IPS-18a (cell line): Measurements from ENCODE around the gene HS6ST1.

Source experiments
- H3K27ac ChIP-seq: one replicate; pipeline ENCODE4 v1.5.1; 2013; ENCODE audit warnings: low read length
- H3K27me3 ChIP-seq: one replicate; pipeline ENCODE4 v1.6.1; 2013; ENCODE audit warnings: mild to moderate bottlenecking, low read length; ENCODE audit not compliant: control insufficient read depth, insufficient read depth
- H3K36me3 ChIP-seq: one replicate; pipeline ENCODE4 v1.6.1; 2013; ENCODE audit warnings: low read depth, low read length; ENCODE audit not compliant: control insufficient read depth
- H3K4me1 ChIP-seq: one replicate; pipeline ENCODE4 v1.6.1; 2013; ENCODE audit warnings: low read depth, low read length; ENCODE audit not compliant: control insufficient read depth
- H3K4me3 ChIP-seq: one replicate; pipeline ENCODE4 v1.5.1; 2013; ENCODE audit warnings: low read length
- H3K9ac ChIP-seq: one replicate; pipeline ENCODE4 v1.6.1; 2013; ENCODE audit warnings: mild to moderate bottlenecking, low read length, moderate library complexity
- H3K9me3 ChIP-seq: one replicate; pipeline ENCODE4 v1.6.1; 2013; ENCODE audit warnings: low read depth, low read length; ENCODE audit not compliant: control insufficient read depth

HS6ST1 gene

GRCh38 chr2:128359841-128360240 lies 41.2 kb upstream of the HS6ST1 start:
- Histone ChIP-seq H3K4me3 (no peak overlapping the region), H3K27me3 (no peaks in the 10 kb centered on the region), H3K9ac (no peak overlapping the region), H3K36me3 (no peaks in the 10 kb centered on the region), H3K4me1 (peaks cover 17% of the 10 kb centered on the region), H3K27ac (no peak overlapping the region), H3K9me3 (no peaks in the 10 kb centered on the region)

- Histone ChIP-seq H3K27me3 (no peaks in the 10 kb centered on the region), H3K9me3 (no peaks in the 10 kb centered on the region), H3K4me1 (peaks cover 17% of the 10 kb centered on the region), H3K36me3 (no peaks in the 10 kb centered on the region), H3K27ac (no peak overlapping the region), H3K9ac (no peak overlapping the region), H3K4me3 (no peak overlapping the region)
Observed at GRCh38 chr2:128358941-128359731, 40.5 kb upstream of the HS6ST1 start.

GRCh38 chr2:128357506-128358370 lies 39.1 kb upstream of the HS6ST1 start:
- Histone ChIP-seq H3K4me3 (no peak overlapping the region), H3K27ac (no peak overlapping the region), H3K9me3 (no peaks in the 10 kb centered on the region), H3K27me3 (no peaks in the 10 kb centered on the region), H3K36me3 (no peaks in the 10 kb centered on the region), H3K9ac (no peak overlapping the region), H3K4me1 (peaks cover 10% of the 10 kb centered on the region)

GRCh38 chr2:128356127-128356526 lies 37.5 kb upstream of the HS6ST1 start:
- H3K27ac ChIP-seq: no peak overlapping the region
- peaks cover 8% of the 10 kb centered on the region for H3K9me3 ChIP-seq
- no peak overlapping the region for H3K4me3 ChIP-seq
- no peaks in the 10 kb centered on the region for H3K27me3 ChIP-seq
- H3K4me1 ChIP-seq: no peaks in the 10 kb centered on the region
- H3K36me3 ChIP-seq: no peaks in the 10 kb centered on the region
- H3K9ac ChIP-seq: no peak overlapping the region

GRCh38 chr2:128354726-128355470 lies 36.2 kb upstream of the HS6ST1 start:
- Histone ChIP-seq H3K9ac (no peak overlapping the region), H3K27me3 (no peaks in the 10 kb centered on the region), H3K27ac (no peak overlapping the region), H3K4me1 (no peaks in the 10 kb centered on the region), H3K4me3 (no peak overlapping the region), H3K36me3 (no peaks in the 10 kb centered on the region), H3K9me3 (peaks cover 12% of the 10 kb centered on the region)

- Histone ChIP-seq H3K27me3 (no peaks in the 10 kb centered on the region), H3K4me3 (no peak overlapping the region), H3K27ac (no peak overlapping the region), H3K36me3 (no peaks in the 10 kb centered on the region), H3K9me3 (peaks cover 12% of the 10 kb centered on the region), H3K4me1 (no peaks in the 10 kb centered on the region), H3K9ac (no peak overlapping the region)
Observed at GRCh38 chr2:128354161-128354560, 35.5 kb upstream of the HS6ST1 start.

GRCh38 chr2:128350736-128351135 lies 32.1 kb upstream of the HS6ST1 start:
- H3K9me3 ChIP-seq: peaks cover 12% of the 10 kb centered on the region
- H3K9ac ChIP-seq: no peak overlapping the region
- no peaks in the 10 kb centered on the region for H3K27me3 ChIP-seq
- no peaks in the 10 kb centered on the region for H3K4me1 ChIP-seq
- no peaks in the 10 kb centered on the region for H3K36me3 ChIP-seq
- no peak overlapping the region for H3K4me3 ChIP-seq
- no peak overlapping the region for H3K27ac ChIP-seq

GRCh38 chr2:128348701-128349100 lies 30.0 kb upstream of the HS6ST1 start:
- no peak overlapping the region for H3K27ac ChIP-seq
- no peaks in the 10 kb centered on the region for H3K36me3 ChIP-seq
- H3K9ac ChIP-seq: no peak overlapping the region
- peaks cover 12% of the 10 kb centered on the region for H3K9me3 ChIP-seq
- H3K27me3 ChIP-seq: no peaks in the 10 kb centered on the region
- no peaks in the 10 kb centered on the region for H3K4me1 ChIP-seq
- no peak overlapping the region for H3K4me3 ChIP-seq

GRCh38 chr2:128347701-128348539 lies 29.3 kb upstream of the HS6ST1 start:
- no peaks in the 10 kb centered on the region for H3K27me3 ChIP-seq
- H3K4me1 ChIP-seq: no peaks in the 10 kb centered on the region
- no peak overlapping the region for H3K4me3 ChIP-seq
- H3K27ac ChIP-seq: no peak overlapping the region
- no peaks in the 10 kb centered on the region for H3K36me3 ChIP-seq
- H3K9me3 ChIP-seq: peaks cover 12% of the 10 kb centered on the region
- no peak overlapping the region for H3K9ac ChIP-seq

GRCh38 chr2:128347171-128347558 lies 28.5 kb upstream of the HS6ST1 start:
- Histone ChIP-seq H3K27ac (no peak overlapping the region), H3K9me3 (peaks cover 11% of the 10 kb centered on the region), H3K4me1 (no peaks in the 10 kb centered on the region), H3K27me3 (no peaks in the 10 kb centered on the region), H3K36me3 (no peaks in the 10 kb centered on the region), H3K9ac (no peak overlapping the region), H3K4me3 (no peak overlapping the region)
